ENCODE data around the gene LRTM2.

Gene LRTM2

DNA sequence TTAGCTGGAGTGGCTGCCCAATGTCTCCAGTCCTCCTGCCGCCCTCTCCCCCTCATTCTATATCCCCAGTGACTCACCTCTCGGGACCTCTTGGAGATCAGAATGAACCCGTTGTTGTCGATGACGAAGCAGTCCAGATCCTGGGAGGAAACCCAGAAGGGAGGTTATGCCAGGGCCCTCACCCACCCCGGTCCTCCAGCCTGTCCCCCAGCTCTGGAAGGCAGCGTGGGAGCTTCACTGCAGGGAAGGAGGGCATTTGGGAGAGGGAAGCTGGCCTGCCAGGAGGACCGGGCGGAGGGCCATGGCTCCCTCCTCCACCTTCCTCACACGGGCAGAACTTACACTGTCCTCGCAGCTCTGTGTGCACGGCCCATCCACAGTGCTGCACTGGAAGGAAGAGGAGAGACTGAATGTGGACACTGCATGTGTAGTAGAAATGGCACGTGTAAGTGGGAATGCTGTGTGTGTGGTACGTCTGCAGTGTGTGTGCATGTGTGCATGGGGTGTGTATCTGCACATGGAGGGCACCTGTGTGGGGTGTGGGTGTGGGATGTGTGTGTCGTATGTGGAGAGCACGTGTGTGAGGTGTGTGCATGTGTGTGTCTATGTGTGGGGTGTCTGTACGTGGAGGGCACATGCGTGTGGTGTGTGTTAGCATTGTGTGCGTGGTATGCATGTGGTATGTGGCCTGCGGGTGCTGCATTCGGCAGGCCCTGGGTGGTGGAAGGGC, 10.0 kb upstream of the LRTM2 start (continued):
- TF ChIP-seq TCF4 (CRISPR knock-in tag; IDR thresholded peaks at IDR 0.05; ENCODE audit: borderline replicate concordance) (no peak), OSR1 (CRISPR knock-in tag; IDR thresholded peaks at IDR 0.05) (no peak)
- TF ChIP-seq, protein P1, sequence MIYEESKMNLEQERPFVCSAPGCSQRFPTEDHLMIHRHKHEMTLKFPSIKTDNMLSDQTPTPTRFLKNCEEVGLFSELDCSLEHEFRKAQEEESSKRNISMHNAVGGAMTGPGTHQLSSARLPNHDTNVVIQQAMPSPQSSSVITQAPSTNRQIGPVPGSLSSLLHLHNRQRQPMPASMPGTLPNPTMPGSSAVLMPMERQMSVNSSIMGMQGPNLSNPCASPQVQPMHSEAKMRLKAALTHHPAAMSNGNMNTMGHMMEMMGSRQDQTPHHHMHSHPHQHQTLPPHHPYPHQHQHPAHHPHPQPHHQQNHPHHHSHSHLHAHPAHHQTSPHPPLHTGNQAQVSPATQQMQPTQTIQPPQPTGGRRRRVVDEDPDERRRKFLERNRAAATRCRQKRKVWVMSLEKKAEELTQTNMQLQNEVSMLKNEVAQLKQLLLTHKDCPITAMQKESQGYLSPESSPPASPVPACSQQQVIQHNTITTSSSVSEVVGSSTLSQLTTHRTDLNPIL (CRISPR knock-in tag; IDR thresholded peaks at IDR 0.05; ENCODE audit: low read depth) = no peak

DNA sequence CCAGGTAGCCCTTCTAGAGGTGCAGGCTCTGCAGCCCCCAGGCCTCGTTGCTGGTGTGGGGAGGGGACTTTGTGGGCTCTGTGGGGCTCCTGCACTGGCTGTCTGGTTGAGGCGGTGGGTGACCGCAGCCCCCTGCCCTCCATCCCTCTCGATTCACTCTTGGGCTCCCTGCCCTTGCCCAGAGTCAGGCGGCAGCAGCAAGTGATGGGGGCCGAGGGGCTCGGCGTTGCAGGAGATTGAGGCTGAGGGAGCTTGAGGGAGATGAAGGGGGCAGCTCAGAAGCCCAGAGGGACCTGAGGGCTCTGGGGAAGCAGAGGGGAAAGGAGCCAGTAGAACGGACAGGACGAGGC, 9.5 kb upstream of the LRTM2 start:
- TF ChIP-seq ESRRG (CRISPR knock-in tag; IDR thresholded peaks at IDR 0.05) = no peak
- no peak for TF ChIP-seq BACH2 (CRISPR knock-in tag; IDR thresholded peaks at IDR 0.05; ENCODE audit: borderline replicate concordance)
- TF ChIP-seq ZC3H10 (CRISPR knock-in tag; IDR thresholded peaks at IDR 0.05) = no peak
- TF ChIP-seq, protein P2, sequence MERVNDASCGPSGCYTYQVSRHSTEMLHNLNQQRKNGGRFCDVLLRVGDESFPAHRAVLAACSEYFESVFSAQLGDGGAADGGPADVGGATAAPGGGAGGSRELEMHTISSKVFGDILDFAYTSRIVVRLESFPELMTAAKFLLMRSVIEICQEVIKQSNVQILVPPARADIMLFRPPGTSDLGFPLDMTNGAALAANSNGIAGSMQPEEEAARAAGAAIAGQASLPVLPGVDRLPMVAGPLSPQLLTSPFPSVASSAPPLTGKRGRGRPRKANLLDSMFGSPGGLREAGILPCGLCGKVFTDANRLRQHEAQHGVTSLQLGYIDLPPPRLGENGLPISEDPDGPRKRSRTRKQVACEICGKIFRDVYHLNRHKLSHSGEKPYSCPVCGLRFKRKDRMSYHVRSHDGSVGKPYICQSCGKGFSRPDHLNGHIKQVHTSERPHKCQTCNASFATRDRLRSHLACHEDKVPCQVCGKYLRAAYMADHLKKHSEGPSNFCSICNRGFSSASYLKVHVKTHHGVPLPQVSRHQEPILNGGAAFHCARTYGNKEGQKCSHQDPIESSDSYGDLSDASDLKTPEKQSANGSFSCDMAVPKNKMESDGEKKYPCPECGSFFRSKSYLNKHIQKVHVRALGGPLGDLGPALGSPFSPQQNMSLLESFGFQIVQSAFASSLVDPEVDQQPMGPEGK (CRISPR knock-in tag; IDR thresholded peaks at IDR 0.05; ENCODE audit: borderline replicate concordance) = no peak
- no peak for TF ChIP-seq ZNF565 (CRISPR knock-in tag; conservative IDR thresholded peaks at IDR 0.05; ENCODE audit: low read depth)
- TF ChIP-seq ZNF8 (CRISPR knock-in tag; IDR thresholded peaks at IDR 0.05) = no peak
- no peak for TF ChIP-seq ARNTL (CRISPR knock-in tag; IDR thresholded peaks at IDR 0.05; ENCODE audit: borderline replicate concordance, low read depth)
- no peak for TF ChIP-seq CSDC2 (CRISPR knock-in tag; IDR thresholded peaks at IDR 0.05)
- no peak for ATAC-seq

DNA sequence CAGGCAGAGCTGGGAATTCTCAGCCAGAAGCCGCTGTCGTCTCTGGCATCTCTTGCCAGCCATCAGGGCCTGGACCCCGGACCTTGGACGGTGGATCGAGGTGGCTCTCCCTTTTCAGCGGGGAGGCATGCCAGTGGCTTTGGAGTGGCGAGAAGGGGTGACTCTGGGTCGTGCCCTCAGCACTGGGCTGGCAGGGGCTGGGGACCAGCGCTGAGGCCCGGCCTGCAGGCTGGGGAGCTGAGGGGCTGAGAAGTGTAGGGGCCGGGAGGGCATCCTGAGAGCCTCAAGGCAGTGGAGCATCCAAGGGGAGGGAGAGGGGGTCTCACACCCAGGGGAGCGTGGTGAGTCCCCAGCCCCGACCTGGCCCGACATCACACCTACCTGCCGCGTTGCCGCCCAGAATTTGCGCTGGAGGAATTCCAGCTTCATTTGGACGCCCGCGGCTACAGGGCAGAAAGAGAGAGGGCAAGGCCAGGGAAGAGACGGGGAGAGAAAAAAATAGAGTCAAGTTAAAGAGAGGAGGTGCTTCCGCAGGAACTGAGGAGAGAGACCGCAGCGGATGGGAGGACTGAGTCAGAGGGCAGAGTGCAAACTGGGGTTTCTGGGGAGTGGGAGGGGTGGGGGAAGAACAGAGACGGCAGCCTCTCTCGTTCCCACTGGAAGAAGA, 9.0 kb upstream of the LRTM2 start:
- no peak for ATAC-seq
- TF ChIP-seq ZC3H10 (CRISPR knock-in tag; IDR thresholded peaks at IDR 0.05) (no peak), GLIS3 (CRISPR knock-in tag; IDR thresholded peaks at IDR 0.05) (no peak), ESRRG (CRISPR knock-in tag; IDR thresholded peaks at IDR 0.05) (no peak), OSR1 (CRISPR knock-in tag; IDR thresholded peaks at IDR 0.05) (no peak), BACH2 (CRISPR knock-in tag; IDR thresholded peaks at IDR 0.05; ENCODE audit: borderline replicate concordance) (no peak), ZFP30 (CRISPR knock-in tag; IDR thresholded peaks at IDR 0.05) (no peak)
- TF ChIP-seq, protein P1 (CRISPR knock-in tag; IDR thresholded peaks at IDR 0.05; ENCODE audit: low read depth) = no peak

DNA sequence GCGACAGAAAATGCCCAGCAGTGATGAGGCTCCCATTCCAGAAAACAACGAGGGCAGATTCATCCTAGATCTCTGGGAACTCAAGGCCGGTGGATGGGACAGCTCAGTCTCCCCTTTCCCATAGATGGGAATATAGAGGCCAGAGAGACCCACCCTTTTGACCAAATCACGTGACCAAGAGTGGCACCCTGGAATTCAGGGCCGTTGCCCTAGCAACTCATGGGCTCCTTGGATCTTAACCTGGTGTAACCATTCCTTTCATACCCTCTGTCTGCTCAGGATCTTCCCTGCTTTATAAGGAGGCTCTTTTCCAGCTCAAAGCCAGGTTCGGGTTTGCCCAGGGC, 8.4 kb upstream of the LRTM2 start:
- no peak for ATAC-seq
- TF ChIP-seq BACH2 (CRISPR knock-in tag; IDR thresholded peaks at IDR 0.05; ENCODE audit: borderline replicate concordance) (no peak), ZNF8 (CRISPR knock-in tag; IDR thresholded peaks at IDR 0.05) (no peak), GLIS3 (CRISPR knock-in tag; IDR thresholded peaks at IDR 0.05) (no peak), SNAI2 (CRISPR knock-in tag; IDR thresholded peaks at IDR 0.05) (no peak), ZNF70 (CRISPR knock-in tag; IDR thresholded peaks at IDR 0.05) (no peak), ZFP30 (CRISPR knock-in tag; IDR thresholded peaks at IDR 0.05) (no peak), TCF4 (CRISPR knock-in tag; IDR thresholded peaks at IDR 0.05; ENCODE audit: borderline replicate concordance) (no peak)
- TF ChIP-seq, protein P3, sequence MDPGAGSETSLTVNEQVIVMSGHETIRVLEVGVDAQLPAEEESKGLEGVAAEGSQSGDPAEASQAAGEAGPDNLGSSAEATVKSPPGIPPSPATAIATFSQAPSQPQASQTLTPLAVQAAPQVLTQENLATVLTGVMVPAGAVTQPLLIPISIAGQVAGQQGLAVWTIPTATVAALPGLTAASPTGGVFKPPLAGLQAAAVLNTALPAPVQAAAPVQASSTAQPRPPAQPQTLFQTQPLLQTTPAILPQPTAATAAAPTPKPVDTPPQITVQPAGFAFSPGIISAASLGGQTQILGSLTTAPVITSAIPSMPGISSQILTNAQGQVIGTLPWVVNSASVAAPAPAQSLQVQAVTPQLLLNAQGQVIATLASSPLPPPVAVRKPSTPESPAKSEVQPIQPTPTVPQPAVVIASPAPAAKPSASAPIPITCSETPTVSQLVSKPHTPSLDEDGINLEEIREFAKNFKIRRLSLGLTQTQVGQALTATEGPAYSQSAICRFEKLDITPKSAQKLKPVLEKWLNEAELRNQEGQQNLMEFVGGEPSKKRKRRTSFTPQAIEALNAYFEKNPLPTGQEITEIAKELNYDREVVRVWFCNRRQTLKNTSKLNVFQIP (CRISPR knock-in tag; IDR thresholded peaks at IDR 0.05; ENCODE audit: borderline replicate concordance, low read depth) = no peak

DNA sequence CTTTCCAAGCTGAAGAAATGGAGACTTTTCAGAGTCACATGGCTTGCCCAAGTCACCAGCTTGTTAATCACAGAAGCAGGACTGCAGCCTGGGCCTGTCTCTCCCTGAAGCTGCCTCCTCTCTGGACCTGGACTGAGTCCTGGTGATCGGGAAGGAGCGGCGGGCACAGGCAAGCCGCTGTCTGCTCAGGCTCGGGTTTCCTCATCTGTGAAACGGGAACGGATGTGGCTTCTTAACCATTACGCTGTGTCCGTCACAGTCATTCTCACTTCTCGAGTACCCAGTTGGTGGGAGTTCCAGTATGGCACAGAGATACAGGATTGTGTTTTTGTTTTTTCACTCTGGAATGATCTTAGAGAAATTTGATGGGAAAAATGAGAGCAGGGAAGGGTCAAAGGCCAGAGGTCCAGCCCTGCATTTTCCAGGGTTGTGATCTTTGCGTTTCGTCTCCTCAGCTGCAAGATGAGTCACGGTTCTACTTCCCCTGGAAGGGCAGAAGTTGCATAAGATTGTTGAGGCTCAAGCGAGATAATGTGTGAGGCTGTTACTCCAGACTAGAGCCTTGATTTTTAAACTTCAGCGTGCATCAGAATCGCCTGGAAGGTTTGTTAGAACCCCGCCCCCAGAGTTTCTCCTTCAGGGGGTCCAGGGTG, 7.6 kb upstream of the LRTM2 start:
- TF ChIP-seq, protein P1 (CRISPR knock-in tag; IDR thresholded peaks at IDR 0.05; ENCODE audit: low read depth) = no peak
- TF ChIP-seq, protein P4, sequence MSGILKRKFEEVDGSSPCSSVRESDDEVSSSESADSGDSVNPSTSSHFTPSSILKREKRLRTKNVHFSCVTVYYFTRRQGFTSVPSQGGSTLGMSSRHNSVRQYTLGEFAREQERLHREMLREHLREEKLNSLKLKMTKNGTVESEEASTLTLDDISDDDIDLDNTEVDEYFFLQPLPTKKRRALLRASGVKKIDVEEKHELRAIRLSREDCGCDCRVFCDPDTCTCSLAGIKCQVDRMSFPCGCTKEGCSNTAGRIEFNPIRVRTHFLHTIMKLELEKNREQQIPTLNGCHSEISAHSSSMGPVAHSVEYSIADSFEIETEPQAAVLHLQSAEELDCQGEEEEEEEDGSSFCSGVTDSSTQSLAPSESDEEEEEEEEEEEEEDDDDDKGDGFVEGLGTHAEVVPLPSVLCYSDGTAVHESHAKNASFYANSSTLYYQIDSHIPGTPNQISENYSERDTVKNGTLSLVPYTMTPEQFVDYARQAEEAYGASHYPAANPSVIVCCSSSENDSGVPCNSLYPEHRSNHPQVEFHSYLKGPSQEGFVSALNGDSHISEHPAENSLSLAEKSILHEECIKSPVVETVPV (CRISPR knock-in tag; IDR thresholded peaks at IDR 0.05) = no peak
- TF ChIP-seq, protein P5, sequence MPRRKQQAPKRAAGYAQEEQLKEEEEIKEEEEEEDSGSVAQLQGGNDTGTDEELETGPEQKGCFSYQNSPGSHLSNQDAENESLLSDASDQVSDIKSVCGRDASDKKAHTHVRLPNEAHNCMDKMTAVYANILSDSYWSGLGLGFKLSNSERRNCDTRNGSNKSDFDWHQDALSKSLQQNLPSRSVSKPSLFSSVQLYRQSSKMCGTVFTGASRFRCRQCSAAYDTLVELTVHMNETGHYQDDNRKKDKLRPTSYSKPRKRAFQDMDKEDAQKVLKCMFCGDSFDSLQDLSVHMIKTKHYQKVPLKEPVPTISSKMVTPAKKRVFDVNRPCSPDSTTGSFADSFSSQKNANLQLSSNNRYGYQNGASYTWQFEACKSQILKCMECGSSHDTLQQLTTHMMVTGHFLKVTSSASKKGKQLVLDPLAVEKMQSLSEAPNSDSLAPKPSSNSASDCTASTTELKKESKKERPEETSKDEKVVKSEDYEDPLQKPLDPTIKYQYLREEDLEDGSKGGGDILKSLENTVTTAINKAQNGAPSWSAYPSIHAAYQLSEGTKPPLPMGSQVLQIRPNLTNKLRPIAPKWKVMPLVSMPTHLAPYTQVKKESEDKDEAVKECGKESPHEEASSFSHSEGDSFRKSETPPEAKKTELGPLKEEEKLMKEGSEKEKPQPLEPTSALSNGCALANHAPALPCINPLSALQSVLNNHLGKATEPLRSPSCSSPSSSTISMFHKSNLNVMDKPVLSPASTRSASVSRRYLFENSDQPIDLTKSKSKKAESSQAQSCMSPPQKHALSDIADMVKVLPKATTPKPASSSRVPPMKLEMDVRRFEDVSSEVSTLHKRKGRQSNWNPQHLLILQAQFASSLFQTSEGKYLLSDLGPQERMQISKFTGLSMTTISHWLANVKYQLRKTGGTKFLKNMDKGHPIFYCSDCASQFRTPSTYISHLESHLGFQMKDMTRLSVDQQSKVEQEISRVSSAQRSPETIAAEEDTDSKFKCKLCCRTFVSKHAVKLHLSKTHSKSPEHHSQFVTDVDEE (CRISPR knock-in tag; IDR thresholded peaks at IDR 0.05) = no peak
- no peak for TF ChIP-seq BACH2 (CRISPR knock-in tag; IDR thresholded peaks at IDR 0.05; ENCODE audit: borderline replicate concordance)
- TF ChIP-seq GLIS3 (CRISPR knock-in tag; IDR thresholded peaks at IDR 0.05) = no peak
- no peak for TF ChIP-seq SNAI2 (CRISPR knock-in tag; IDR thresholded peaks at IDR 0.05)

More for the DNA sequence above, 7.6 kb upstream of the LRTM2 start:
- no peak for ATAC-seq

Measured in SK-N-SH treated with all-trans-retinoic acid at 6 μM for 48 hours (cell line).